Neural crest cell (in vitro differentiated cells): Measurements from ENCODE around the gene PLOD1. TPM values are rescaled to one million over a fixed set of nuclear protein-coding genes. Genes with fewer than 3 reads are reported as not detected.
"Not testable (repeated sequence)": the region's sequence is repeated elsewhere in the genome, so short reads cannot be mapped to it uniquely, and the experiment has no call there.

ENCODE experiments used
- DNase-seq: peaks from one replicate; pipeline ENCODE4 v3.0.0; 2021; ENCODE audit warnings: low read depth, mixed read lengths, low spot score
- H3K27ac Mint-ChIP-seq: one replicate; pipeline ENCODE4 v1.8.0; 2021; ENCODE audit warnings: mild to moderate bottlenecking, mixed read lengths; ENCODE audit not compliant: unreplicated experiment
- H3K27me3 Mint-ChIP-seq: 2 replicates; pipeline ENCODE4 v1.8.0; 2021; ENCODE audit warnings: low read depth, mild to moderate bottlenecking, mixed read lengths
- H3K36me3 Mint-ChIP-seq: 2 replicates; pipeline ENCODE4 v1.8.0; 2021; ENCODE audit warnings: low read depth, mild to moderate bottlenecking, mixed read lengths
- H3K4me1 Mint-ChIP-seq: 2 replicates; pipeline ENCODE4 v1.8.0; 2021; ENCODE audit warnings: mixed read lengths
- H3K4me3 Mint-ChIP-seq: one replicate; pipeline ENCODE4 v1.8.0; 2021; ENCODE audit warnings: mild to moderate bottlenecking, mixed read lengths
- H3K9me3 Mint-ChIP-seq: 2 replicates; pipeline ENCODE4 v1.8.0; 2021; ENCODE audit warnings: mixed read lengths
- total RNA-seq: library from RNA; stranded (reverse); gene quantifications from 2 replicates; pipeline ENCODE4 v1.2.1, GENCODE V29; 2021
- TF ChIP-seq, protein P1 (sequence below): fragments of 200-600 bp; sonication (generic); conservative IDR thresholded peaks from 2 replicates; pipeline ENCODE4 v1.5.0; 2021; ENCODE audit warnings: antibody characterized with exemption, mild to moderate bottlenecking

The PLOD1 gene
- total RNA-seq, 1 donor from 2014 or later: 58.7 TPM

DNA sequence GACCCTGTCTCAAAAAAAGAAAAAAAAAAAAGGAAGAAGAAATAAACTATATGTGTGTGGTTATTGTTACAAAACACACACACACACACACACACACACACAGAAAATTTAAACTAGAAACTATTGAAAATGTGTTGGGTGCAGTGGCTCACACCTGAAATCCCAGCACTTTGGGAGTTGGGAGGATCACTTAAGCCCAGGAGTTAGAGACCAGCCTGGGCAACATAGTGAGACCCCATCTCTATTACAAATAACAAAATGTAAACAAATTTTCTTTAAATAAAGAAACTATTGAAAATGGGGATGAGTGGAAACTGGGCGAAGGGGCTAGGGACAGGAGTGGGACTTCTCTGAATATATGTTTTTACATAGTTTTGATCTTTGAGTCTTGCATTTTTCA, 31.3 kb upstream of the PLOD1 start:
- H3K4me1 Mint-ChIP-seq: peaks cover 10% of the 10 kb centered on the region
- no peaks in the 10 kb centered on the region for H3K9me3 Mint-ChIP-seq
- H3K27ac Mint-ChIP-seq: no peak overlapping the region
- no peak overlapping the region for H3K4me3 Mint-ChIP-seq
- peaks cover 2% of the 10 kb centered on the region for H3K36me3 Mint-ChIP-seq
- DNase-seq: no peak
- TF ChIP-seq, protein P1, sequence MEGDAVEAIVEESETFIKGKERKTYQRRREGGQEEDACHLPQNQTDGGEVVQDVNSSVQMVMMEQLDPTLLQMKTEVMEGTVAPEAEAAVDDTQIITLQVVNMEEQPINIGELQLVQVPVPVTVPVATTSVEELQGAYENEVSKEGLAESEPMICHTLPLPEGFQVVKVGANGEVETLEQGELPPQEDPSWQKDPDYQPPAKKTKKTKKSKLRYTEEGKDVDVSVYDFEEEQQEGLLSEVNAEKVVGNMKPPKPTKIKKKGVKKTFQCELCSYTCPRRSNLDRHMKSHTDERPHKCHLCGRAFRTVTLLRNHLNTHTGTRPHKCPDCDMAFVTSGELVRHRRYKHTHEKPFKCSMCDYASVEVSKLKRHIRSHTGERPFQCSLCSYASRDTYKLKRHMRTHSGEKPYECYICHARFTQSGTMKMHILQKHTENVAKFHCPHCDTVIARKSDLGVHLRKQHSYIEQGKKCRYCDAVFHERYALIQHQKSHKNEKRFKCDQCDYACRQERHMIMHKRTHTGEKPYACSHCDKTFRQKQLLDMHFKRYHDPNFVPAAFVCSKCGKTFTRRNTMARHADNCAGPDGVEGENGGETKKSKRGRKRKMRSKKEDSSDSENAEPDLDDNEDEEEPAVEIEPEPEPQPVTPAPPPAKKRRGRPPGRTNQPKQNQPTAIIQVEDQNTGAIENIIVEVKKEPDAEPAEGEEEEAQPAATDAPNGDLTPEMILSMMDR: no peak
- peaks cover 49% of the 10 kb centered on the region for H3K27me3 Mint-ChIP-seq

GRCh38 chr1:11904156-11904555, 30.4 kb upstream of the PLOD1 start:
- Mint-ChIP-seq H3K4me1 (peaks cover 18% of the 10 kb centered on the region), H3K27me3 (peaks cover 47% of the 10 kb centered on the region)
- H3K27ac Mint-ChIP-seq, H3K36me3 Mint-ChIP-seq, H3K4me3 Mint-ChIP-seq, DNase-seq, H3K9me3 Mint-ChIP-seq: not testable (repeated sequence)

DNA sequence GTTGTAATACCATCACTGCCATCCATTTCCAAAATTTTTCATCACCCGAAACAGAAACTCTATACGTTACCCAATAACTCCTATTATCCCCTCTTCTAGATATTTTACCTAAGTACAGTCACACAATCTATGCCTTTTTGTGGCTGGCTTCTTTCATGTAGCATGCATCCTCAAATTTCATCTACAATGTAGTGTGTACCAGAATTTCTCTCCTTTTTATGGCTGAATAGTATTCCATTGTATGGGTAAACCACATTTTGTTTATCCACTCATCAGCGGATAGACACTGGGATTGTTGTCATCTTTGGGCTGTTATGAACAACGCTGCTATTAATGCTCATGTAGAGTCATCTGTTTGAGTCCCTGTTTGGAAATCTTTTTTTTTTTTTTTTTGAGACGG, 29.5 kb upstream of the PLOD1 start:
- Mint-ChIP-seq H3K4me1 (peaks cover 25% of the 10 kb centered on the region), H3K36me3 (peaks cover 2% of the 10 kb centered on the region), H3K27ac (no peak overlapping the region), H3K9me3 (no peaks in the 10 kb centered on the region), H3K4me3 (no peak overlapping the region), H3K27me3 (peaks cover 42% of the 10 kb centered on the region)
- TF ChIP-seq, protein P1: no peak
- no peak for DNase-seq

DNA sequence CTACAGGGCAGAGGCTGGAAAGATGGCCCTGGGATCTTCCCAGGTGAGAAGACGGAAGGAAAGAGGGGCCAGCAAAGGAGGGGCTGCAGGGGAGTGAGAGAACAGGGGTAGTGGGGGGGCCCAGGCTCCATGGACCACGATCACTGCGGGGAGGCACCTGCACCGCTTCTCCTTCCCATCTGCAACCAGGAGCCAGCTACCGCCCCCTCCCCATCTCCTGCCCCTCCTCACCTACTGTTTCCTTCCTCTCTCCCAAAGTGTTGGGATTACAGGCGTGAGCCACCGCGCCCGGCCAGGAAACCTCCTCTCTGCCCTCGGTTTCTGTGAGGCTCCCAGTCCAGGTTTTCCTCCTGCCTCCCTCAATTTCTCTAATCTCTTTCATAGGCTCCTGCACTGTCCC, 27.6 kb upstream of the PLOD1 start:
- DNase-seq: no peak
- Mint-ChIP-seq H3K36me3 (peaks cover 2% of the 10 kb centered on the region), H3K27me3 (peaks cover 28% of the 10 kb centered on the region), H3K27ac (peak overlapping the region; percentile 16), H3K9me3 (no peaks in the 10 kb centered on the region), H3K4me1 (peaks cover 26% of the 10 kb centered on the region), H3K4me3 (no peak overlapping the region)
- TF ChIP-seq, protein P1: no peak

GRCh38 chr1:11907275-11908094, 27.0 kb upstream of the PLOD1 start:
- peaks cover 26% of the 10 kb centered on the region for H3K4me1 Mint-ChIP-seq
- peak overlapping the region; percentile 92 for H3K4me3 Mint-ChIP-seq
- peak overlapping the region; percentile 100 for H3K27ac Mint-ChIP-seq
- peaks cover 2% of the 10 kb centered on the region for H3K36me3 Mint-ChIP-seq
- TF ChIP-seq, protein P1: peak; percentile 78
- DNase-seq: peak; percentile 84
- H3K9me3 Mint-ChIP-seq: no peaks in the 10 kb centered on the region
- peaks cover 24% of the 10 kb centered on the region for H3K27me3 Mint-ChIP-seq

- TF ChIP-seq, protein P1: no peak
- peaks cover 24% of the 10 kb centered on the region for H3K27me3 Mint-ChIP-seq
- peak; percentile 63 for DNase-seq
These were observed 26.3 kb upstream of the PLOD1 start for GRCh38 chr1:11908095-11908675.

GRCh38 chr1:11910914-11911228, 23.6 kb upstream of the PLOD1 start:
- H3K9me3 Mint-ChIP-seq, DNase-seq, H3K36me3 Mint-ChIP-seq: not testable (repeated sequence)
- Mint-ChIP-seq H3K4me3 (peak overlapping the region; percentile 66), H3K27ac (peak overlapping the region; percentile 45), H3K4me1 (peaks cover 26% of the 10 kb centered on the region), H3K27me3 (peaks cover 19% of the 10 kb centered on the region)

More at GRCh38 chr1:11908095-11908675, 26.3 kb upstream of the PLOD1 start:
- peak overlapping the region; percentile 100 for H3K27ac Mint-ChIP-seq
- peaks cover 2% of the 10 kb centered on the region for H3K36me3 Mint-ChIP-seq
- peak overlapping the region; percentile 92 for H3K4me3 Mint-ChIP-seq
- no peaks in the 10 kb centered on the region for H3K9me3 Mint-ChIP-seq
- peaks cover 26% of the 10 kb centered on the region for H3K4me1 Mint-ChIP-seq
